ENCODE data around the gene SPG7. TPM values are rescaled to one million over a fixed set of nuclear protein-coding genes. Genes with fewer than 3 reads are reported as not detected.

SPG7 gene
- total RNA-seq, 1 experiment from 2014 or later: 119 TPM

- no peak overlapping the region for H3K56ac ChIP-seq (ENCODE audit: insufficient read length, low read depth, low read length)
- H2AFZ ChIP-seq (ENCODE audit: low read length): no peak overlapping the region
- no CpG with 5 or more reads among the region's 10 CpGs for WGBS (ENCODE audit: extremely low coverage, insufficient read length, low lambda C conversion rate)
- H3K79me1 ChIP-seq (ENCODE audit: insufficient read depth, low read depth, low read length, poor library complexity, severe bottlenecking): no peaks in the 10 kb centered on the region
- H3K79me2 ChIP-seq (ENCODE audit: insufficient read depth, low read length): no peaks in the 10 kb centered on the region
- no peak overlapping the region for H3K23ac ChIP-seq (ENCODE audit: insufficient read length, low read depth, low read length)
- no peaks in the 10 kb centered on the region; the same call in 1 of the 2 replicates for H3K4me1 ChIP-seq (ENCODE audit: insufficient read depth, low read length)
- peaks cover 4% of the 10 kb centered on the region for H3K27me3 Mint-ChIP-seq (ENCODE audit: low read depth)
- H3K27ac Mint-ChIP-seq: no peak overlapping the region
- no peak overlapping the region for H3K4me3 Mint-ChIP-seq
- H4K8ac ChIP-seq (replicated peaks; ENCODE audit: insufficient read length, low read depth, low read length): no peak overlapping the region
- DNase-seq: no peak
- H3K27me3 ChIP-seq (ENCODE audit: insufficient read depth, low read length): no peaks in the 10 kb centered on the region
- H2AK5ac ChIP-seq (ENCODE audit: insufficient read length, low read length): no peak overlapping the region
- no peaks in the 10 kb centered on the region; a peak in 1 of 5 replicates for H3K9me3 Mint-ChIP-seq
- H2BK20ac ChIP-seq (ENCODE audit: low read depth, low read length, poor library complexity, severe bottlenecking): no peak overlapping the region
- no peak overlapping the region for H2BK5ac ChIP-seq (ENCODE audit: insufficient read length, low read length)
- H3K9me3 ChIP-seq (ENCODE audit: control insufficient read depth, low read depth, low read length): no peaks in the 10 kb centered on the region
- H3K4me1 Mint-ChIP-seq: peaks cover 5 to 12% of the 10 kb centered on the region in 2 experiments
- H4K91ac ChIP-seq (ENCODE audit: insufficient read length, low read depth, low read length): no peak overlapping the region
- no peak overlapping the region for H3T11ph ChIP-seq (ENCODE audit: low read length)
- no peak overlapping the region for H3K27ac ChIP-seq (ENCODE audit: insufficient read length, low read depth, low read length)
- no peak overlapping the region for H3K14ac ChIP-seq (ENCODE audit: insufficient read depth, low read length)
- no peak for TF ChIP-seq CTCF (conservative IDR thresholded peaks at IDR 0.05)
- no peak overlapping the region for H3K18ac ChIP-seq (ENCODE audit: insufficient read length, low read depth, low read length)
- H4K20me1 ChIP-seq (ENCODE audit: control insufficient read depth, insufficient read depth, insufficient read length): no peaks in the 10 kb centered on the region
- no peak overlapping the region for H3K9ac ChIP-seq (ENCODE audit: extremely low read depth, insufficient read length, low read length)
- H3K23me2 ChIP-seq (ENCODE audit: insufficient read length, low read depth, low read length, poor library complexity, severe bottlenecking): no peaks in the 10 kb centered on the region
- H2BK15ac ChIP-seq (ENCODE audit: low read depth, low read length): no peak overlapping the region
- H2BK12ac ChIP-seq (ENCODE audit: insufficient read length, low read depth, low read length): no peak overlapping the region
- H3K4me2 ChIP-seq (ENCODE audit: insufficient read depth, insufficient read length, low read length): no peak overlapping the region
- 0 out of 7 replicates have a peak, but pooled peaks cover 0 to 3% (median 0%) of the 10 kb centered on the region in 3 experiments for H3K36me3 Mint-ChIP-seq (ENCODE audit: insufficient read depth in 1 of 3, low read depth in 3 of 3)
- no peak overlapping the region for H2BK120ac ChIP-seq (ENCODE audit: low read depth, low read length, poor library complexity, severe bottlenecking)
- H4K5ac ChIP-seq (ENCODE audit: insufficient read length, low read depth, low read length): no peak overlapping the region
- no peak overlapping the region for H3K4ac ChIP-seq (ENCODE audit: low read depth, low read length)
Measured at GRCh38 chr16:89599902-89600301, 91.7 kb downstream of the SPG7 start.
